Midbrain (tissue), 1 donor: ENCODE measurements around the gene C1orf174.

Source experiments
- DNase-seq: peaks from one replicate; lab custom pipeline; 2025; lab: John Stamatoyannopoulos, UW

The C1orf174 gene

DNA sequence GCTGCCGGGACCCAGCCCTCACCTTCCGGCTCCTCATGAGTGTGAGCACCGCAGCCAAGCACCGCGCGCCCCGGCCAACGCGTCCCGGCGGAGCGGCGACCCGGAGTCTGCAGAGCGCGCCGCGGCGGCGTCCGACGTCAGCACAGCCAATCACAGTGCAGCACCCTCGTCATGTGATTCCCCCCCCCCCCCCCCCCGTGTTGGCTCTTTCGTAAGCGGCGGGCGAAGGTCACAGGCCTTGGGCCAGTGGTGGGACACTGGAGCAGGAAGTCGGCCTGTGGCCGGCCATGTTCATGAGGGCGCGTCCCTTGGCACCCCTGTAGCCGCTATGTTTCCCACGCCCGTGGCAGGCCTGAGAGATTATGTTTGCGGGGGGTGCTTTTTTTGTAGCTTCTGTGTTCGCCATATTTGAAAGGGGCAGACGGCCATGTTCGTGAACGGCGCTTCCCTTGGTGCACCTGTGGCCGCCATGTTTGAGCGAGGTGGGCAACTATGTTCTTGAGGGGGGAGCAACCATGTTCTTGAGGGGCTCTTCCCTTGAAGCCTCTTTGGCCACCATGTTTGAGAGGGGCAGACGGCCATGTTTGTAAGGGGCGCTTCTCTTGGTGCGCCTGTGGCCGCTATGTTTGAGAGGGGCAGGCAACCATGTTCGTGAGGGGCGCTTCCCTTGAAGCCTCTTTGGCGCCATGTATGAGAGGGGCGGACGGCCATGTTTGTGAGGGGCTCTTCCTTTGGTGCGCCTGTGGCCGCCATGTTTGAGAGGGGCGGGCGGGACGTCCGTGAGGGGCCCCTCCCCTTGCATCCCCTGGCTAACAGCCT is at the start of gene C1orf174:
TSS of gene C1orf174 (minus strand) at position 123 of the 819 bp plus-strand sequence. CDS start at position 37, 86 bp downstream.
- peak; percentile 98 for DNase-seq

DNA sequence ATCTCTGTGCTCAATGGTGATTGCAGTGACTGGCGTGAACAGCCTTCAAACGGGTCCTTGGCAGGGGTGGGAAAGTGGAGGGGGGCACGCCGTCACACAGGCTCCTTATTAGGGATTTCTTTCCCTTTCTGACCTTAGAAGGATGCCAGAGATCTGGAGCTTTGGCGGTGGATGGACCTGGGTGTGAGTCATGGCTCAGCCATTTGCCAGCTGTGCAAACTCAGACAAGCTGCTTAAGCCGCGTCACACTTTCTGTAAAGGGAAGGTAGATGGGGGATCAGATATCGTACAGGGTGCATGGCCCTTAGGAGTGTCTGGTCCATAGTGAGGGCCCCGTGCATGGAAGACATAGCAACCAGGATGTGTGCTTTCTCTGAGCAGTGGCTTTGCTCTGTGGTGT is 48.3 kb upstream of the C1orf174 start:
- no peak for DNase-seq

DNA sequence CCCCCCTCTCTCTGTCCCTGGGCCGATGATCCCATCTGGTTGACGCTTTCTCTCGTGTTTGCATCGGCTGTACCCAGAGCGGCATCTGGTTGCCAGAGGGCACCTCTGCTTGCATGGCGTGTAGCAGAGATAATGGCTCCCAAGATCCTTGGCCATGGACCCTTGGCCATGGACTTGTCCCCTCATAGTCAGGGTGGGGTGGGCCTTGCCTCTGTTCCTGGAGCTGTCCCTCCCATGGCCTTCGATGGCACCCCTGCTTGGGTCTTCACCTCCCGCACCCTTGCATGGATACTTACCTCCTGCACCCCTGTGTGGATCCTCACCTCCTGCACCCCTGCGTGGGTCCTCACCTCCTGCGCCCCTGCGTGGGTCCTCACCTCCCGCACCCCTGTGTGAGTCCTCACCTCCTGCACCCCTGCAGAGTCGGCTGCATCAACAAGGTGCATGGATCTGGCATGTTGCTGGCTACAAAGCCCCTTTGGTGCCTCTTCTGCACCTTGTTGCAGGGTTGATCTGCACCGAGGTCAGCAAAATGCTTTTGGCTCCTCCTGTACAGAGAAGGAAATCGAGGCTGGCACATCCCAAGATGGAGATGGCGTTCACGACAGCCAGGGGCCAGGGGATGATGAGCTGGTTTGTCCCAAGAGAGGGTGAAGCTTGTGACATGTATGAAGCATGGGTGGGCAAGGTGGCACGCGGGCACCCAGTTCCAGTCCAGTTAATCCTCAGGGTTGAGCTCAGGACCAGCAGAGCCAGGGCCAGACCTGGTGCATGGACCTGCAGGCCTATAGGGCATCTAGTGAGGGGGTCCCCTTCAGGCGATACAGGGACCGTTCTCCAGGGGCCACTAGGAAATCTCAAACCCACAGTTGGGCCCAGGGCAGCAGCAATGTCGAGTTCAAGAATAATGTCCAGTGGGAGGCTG is 46.1 kb upstream of the C1orf174 start:
- no peak for DNase-seq

DNA sequence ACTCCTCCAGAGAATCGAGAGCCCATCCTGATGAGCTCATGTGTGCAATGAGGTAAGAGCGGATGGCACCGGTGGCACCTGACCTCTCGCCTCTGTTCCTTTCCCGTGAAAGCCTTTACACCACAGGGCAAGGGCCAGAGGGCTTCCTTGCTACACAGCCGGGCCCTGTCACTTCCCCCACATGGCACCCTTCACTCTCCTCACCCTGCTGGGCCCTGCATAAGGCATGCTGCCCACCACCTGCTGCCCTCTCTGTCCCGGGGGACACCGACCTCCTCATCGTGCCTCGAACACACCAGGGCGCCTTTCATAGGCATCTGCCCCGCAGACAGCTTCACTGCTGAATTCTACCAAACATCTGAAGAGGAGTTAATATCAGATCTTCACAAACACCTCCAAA is 45.1 kb upstream of the C1orf174 start:
- DNase-seq: no peak

DNA sequence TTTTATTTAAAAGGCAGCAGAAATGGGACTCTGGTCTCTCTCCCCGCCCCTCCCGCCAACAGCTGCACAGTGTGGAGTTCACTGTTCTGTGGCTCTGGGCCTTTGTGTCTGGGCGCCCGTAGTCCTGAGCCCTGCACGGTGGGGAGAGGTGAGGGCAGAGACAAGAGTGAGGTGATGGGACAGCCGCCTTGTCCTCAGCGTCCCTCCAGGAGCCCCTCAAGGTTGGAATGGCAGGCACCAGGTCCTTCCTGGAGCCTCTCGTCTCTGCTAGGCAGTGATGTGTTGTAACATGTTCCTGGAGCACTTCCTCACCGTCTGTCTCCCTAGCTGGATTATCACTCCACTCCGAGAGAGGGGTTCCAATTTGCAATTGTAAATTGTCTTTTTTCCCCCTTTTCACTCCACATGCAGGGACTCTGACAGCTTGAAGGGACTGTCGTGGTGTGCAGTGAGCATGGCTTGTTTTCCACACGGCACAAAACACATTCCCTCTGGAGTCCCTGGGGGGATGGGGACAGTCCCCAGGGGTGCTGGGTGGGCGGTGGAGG is 44.6 kb upstream of the C1orf174 start:
- DNase-seq: no peak

DNA sequence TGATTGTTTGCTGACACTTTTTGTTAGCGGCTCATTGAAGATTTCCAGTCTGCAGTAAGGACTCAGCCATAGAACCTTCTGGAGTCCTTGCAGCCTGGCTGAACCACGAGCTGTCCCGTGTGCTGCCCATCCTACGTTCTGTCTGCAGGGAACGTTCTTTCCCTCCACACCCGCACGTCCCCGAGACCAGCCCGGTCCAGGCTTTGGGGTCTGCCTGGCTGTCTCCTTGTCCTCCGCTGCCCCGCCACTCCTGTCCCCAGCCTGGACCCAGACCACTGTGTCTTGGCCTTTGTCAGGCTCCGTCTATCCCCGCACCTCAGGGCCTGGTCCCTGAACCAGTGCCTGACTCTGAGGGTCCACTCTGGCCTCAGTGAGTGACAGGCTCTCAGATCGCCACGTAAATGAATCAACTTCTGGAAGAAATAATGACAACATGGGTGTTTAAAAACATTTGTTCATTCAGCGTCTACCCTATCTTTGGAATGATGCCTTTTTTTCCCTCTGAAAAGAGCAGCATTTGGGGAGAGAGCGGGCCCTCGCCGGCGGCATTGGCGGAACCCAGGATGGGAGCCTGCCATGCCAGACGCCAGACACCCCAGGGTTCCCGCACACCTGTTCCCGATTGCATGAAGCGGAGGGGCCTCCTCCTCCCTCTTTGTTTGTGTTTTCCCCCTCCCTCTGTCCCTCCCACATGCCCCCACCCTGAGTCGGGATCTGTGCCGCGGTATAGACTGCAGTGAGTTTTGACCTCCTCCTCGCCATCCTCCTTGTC is 43.9 kb upstream of the C1orf174 start:
- DNase-seq: no peak

DNA sequence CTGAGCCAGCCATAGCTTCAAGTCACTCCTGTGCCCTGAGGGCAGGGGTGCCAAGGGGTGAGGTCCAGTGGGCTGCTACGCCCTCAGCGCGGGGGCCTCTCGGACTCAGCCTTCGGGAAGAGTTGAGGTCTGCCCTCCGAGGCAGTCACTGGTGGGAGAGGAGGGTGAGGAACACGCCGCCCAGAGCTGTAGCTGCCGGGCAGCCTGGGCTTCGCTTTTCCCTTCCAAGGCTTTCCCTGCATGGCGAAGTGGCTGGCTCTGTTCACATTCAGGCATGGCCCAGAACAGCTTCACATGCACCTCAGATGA is 43.0 kb upstream of the C1orf174 start:
- no peak for DNase-seq

DNA sequence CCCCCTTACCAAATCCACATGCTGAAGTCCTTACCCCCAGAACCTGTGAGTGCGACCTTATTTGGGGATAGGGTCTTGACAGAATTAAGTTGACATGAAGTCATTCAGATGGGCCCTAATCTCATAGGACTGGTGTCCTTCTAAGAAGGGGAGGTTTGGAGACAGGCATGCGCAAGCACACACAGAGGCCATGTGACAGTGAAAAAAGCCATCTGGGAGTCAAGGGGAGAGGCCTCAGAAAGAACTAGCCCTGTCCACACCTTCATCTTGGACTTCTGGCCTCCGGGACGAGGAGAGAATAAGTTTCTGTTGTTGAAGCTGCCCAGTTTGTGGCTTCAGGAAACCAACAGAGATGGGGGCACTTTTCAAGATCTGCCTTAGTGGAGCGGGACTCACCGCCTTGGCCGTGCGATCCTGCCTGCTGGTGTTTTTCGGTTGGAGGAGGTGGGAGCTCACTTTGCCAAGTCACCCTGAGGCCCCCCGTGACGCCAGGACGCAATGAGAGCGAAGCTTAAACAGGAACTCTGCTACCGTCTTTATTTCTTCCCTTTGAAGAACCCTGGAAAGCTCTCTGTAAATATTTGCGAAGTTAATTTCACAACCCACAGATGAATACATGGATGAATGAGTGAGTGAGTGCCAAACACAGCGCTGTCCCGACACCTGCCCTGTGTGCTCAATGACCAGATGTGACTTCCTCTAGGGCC is 42.5 kb upstream of the C1orf174 start:
- no peak for DNase-seq

DNA sequence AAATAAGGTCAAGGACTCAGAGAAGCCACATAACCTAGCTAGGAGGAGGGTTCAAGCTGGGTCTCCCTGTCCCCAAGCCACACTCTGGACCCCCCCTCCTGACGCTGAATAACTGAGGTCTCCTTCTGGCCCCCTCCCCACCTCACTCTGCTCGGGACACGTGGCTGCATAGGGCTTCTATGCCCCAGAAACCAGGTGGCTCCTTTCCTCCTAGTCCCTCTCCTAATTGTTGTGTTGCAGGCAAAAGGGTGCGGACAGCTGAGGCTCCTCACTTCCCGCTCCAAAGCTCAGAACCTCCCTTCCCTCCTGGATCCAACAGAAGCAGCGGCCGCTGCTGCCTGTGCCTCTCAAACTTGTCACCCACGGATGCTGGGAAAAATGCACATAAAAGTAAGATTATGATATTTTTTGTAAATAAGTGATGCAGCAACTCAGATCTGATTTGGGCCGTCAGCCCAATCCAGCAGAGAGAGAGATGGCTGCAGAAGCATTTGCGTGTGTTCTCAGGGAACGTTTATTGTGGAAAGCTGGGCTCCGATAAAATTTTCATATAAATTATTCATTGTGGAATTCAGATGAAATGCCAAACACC is 40.8 kb upstream of the C1orf174 start:
- DNase-seq: no peak

DNA sequence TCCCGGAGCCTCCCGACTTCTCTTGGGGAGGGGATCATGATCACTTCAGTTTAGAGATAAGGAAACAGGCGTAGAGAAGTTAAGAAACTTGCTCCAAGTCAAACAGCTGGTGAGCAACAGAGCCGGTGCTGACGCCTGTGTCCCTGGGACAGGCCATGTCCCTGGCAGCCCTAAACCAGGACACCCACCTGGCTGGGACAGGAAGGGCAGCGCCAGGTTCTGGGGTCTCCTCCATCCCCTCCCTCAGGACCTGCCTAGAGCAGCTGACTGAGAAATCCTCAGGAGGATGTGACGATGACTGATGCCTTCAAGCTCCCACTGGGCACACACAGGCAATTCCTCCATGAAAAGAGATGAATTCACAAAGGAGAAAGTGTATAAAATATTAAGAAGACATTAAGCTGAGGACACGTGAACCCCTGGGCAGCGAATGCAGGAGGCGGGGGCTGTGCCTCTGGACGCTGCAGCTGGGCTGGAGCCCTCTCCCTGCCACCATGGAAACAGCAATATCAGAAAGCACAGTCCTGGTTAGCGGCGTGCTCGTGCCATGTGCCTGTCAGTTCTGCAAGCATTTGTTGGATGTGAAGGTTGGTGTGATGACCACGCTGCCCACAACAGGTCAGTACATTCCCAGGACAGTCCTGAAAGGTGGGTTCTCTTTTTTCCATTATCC is 40.1 kb upstream of the C1orf174 start:
- no peak for DNase-seq

DNA sequence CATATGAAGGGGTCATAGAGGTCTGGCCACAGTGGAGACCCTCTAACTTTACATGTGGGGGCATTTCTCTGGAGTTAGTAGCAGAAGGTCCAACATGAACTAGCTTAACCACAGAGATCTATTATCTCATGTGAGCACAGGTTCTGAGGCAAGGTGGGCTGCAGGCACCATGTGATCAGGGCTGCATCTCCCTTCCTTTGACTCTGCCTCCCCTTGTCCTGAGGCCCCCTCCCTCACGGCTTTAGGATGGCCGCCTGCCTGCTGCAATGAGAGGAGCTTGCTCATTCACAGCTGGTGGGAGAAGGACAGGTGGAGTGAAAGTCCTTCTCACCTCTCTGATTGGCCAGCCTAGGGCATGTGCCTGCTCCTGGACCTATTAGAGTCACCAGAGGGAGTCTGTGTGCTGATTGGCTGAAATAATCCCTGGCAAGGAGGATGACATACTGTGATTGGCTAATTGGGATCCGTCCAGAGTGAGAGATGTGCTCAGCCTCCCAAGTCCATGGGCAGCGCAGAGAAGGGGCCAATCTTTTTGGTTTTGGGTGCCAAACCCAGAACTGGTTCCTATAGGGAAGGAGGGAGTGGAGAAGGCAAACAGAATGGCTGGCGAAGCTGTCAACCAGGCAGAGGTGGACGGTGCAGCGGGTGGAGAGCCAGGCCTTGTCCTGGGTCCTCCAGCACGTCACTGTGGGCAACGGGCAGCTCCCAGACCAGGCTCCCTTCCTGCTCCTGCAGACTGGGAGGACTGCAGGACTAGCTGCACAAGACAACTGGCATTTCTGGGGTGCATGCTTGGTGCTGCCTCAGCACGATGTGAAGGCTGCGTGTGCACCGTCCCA is 39.4 kb upstream of the C1orf174 start:
- DNase-seq: no peak

DNA sequence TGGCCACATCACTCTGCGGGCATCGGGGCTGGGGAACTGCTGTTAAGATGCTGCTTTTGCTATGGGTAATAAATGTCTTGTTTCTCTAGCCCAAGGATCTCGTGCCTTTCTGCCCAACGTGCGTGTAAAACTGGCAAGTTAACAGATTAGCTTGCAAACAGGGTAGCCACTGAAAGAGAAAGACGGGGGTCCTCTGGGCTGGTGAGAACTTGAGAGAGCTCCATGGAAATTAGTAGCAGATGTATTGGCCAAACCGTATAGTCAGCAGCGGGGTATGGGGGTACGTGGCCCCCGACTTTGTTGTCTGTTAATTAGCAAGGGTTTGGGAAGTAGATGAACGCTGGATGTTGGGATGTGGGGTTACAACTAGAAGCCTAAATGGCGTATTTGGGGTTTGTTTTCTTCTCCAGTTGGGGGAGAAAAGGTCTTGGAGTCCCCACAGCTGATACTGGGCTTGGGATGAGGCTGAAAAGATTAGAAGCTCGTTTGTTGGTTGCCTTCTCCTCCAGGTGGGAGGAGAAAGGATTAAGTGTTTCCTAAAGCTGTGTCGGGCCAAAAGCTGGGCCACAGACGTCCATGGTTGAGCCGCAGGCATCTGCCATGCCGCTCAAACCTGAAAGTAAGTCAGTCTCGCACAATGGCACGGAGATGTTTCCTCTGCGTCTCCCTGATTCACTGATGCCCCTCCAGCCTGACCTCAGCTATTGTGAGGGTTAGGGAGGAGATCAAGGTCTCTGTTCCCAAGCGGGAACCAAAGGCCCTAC is 32.3 kb upstream of the C1orf174 start:
- no peak for DNase-seq

DNA sequence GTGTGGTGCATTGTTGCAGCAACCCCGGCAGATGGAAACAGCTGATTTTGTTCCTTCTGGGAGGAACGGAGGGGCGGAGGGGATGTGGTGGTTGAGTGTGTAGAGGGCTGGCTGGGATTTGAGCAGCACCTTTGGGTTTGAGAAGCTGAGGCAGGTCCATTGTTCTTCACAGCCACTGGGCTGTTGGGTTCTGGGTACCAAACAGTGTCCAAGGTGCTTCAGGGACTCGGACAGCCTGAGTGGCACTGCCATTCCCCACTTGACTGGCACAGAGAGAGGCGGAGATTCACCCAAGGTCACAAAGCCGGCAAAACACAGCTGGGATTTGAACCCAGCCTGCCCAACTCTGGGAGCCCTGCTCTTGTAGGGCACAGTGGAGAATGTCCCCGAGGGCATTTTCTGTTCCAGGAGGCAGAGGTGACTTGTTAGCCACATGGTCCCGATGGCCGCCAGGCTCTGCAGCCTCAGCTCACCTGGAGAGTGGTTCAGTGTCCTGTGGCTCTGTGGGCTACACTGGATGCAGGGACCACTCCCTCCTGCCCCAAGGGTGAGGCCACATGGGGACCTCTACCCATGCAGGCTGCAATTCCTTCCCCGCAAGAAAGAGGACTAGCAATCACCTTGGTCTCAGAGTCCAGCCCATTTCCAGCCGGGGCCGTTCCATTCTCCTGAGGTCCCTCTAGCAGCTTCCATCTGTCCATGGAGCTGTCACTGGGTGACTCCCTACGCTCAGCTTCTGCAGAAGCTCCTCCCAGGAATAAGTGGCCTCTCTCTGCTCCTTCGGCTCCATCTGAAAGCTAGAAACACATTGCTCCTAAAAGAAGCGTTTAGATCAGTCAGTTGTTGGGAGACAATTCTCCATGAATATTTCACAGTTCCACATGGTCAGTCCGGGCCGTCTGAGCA is 31.2 kb upstream of the C1orf174 start:
- no peak for DNase-seq

DNA sequence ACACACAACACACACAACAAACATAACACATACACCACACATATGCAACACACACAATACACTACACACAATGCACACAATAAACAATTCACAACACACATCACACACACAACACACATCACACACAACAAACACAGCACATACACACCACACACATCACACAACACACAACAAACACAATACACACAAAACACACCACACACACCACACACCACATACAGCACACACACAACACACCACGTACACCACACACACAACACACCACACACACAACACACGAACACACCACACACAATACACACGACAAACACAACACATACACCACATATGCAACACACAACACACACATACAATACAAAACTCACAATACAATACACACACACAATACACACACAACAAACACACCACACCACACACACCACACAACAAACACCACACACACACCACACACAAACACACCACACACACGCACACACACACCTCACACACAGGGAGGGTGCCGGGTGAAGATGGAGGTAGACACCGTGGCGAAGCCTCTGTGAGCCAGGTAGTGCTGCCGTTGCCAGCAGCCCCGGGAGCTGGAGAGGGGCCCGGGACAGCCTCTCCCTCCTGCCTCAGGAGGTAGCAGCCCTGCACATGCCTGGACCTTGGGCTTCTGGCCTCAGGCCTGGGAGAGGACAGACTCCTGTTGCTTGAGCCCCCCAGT is 30.4 kb upstream of the C1orf174 start:
- no peak for DNase-seq

DNA sequence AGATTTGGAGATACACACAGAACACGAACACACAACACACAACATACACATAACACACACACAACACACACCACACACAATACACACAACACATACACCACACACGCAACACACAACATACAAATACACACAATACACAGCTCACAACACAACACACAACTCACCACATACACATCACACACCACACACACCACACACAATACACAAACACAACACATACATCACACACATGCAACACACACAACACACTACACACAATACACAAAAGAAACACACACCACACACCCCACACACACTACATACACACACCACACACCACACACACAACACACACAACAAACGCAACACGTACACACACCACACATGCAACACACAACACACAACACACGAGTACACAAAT is 29.1 kb upstream of the C1orf174 start:
- DNase-seq: no peak

DNA sequence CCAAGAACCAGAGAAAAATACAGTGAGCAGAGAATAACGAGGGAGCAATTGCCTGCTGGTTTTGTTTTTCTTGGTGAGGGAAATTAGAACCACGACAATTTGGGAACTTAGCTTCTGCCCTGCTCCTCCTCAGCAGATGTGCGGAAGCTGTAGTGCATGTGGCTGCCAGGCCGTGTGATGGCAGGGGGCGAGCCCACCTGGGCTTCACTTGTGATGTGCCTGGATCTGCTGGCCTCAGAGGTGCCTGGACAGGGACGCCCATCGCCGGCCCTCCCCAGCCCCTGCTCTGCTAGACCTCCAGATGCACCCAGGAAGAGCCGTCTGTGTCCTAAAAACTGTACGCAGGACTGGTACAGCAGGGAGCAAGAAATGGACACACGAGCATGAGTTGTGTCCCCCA is 28.5 kb upstream of the C1orf174 start:
- DNase-seq: no peak

DNA sequence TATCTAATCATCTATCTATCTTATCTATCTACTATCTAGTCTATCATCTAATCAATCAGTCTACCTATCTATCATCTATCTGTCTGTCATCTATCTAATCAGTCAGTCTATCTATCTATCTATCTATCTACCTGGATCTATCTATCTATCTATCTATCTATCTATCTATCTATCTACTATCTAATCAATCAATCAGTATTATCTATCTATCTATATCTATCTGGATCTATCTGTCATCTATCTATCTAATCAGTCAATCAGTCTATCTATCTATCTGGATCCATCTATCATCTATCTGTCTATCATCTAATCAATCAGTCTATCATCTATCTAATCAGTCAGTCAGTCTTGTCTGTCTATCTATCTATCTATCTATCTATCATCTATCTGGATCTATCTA is 26.9 kb upstream of the C1orf174 start:
- DNase-seq: no peak
